Ishikawa (cell line): Measurements from ENCODE around the gene RCOR1.

Source experiments
- RAD21 ChIP-seq: IDR thresholded peaks from 2 replicates; pipeline ENCODE4 v1.6.1; 2012; ENCODE audit warnings: low read depth
- TAF1 ChIP-seq: IDR thresholded peaks from 2 replicates; pipeline ENCODE4 v1.6.1; 2012; ENCODE audit warnings: low read depth, mild to moderate bottlenecking
- TEAD4 ChIP-seq: IDR thresholded peaks from 2 replicates; pipeline ENCODE4 v1.6.1; 2012
- ZBTB7A ChIP-seq: IDR thresholded peaks from 2 replicates; pipeline ENCODE4 v1.6.1; 2012; ENCODE audit warnings: low read depth
- TF ChIP-seq, protein P1 (sequence below): IDR thresholded peaks from 2 replicates; pipeline ENCODE4 v1.6.1; 2012

DNA sequence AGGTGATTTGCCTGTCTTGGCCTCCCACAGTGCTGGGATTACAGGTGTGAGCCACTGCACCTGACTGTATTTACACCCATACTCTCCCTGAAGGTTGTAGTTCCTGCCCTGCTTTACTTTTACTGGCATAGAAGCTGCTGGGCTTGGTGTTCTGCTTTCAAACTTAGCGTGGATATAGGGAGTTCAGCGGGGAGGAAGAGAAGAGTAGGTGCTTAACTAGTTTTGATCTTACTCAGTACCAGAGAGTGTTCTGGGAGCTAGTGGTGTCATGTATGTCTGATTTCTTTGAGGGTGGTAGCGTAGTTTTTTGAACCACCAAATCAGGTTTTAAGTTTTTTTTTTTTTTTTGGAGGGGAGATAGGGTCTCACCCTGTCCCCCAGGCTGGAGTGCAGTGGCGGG lies 13.8 kb downstream of the RCOR1 start:
- no peak for TF ChIP-seq ZBTB7A
- TF ChIP-seq TEAD4 = no peak
- no peak for TF ChIP-seq RAD21
- TF ChIP-seq TAF1 = no peak
- TF ChIP-seq, protein P1, sequence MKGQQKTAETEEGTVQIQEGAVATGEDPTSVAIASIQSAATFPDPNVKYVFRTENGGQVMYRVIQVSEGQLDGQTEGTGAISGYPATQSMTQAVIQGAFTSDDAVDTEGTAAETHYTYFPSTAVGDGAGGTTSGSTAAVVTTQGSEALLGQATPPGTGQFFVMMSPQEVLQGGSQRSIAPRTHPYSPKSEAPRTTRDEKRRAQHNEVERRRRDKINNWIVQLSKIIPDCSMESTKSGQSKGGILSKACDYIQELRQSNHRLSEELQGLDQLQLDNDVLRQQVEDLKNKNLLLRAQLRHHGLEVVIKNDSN = no peak
